HL-60/S4 treated with phorbol 12-myristate 13-acetate at 8.2 ng/mL for 4 days and 3 days (cell line): ENCODE measurements around the gene PCDHGA1.
"Not testable (repeated sequence)": the region's sequence is repeated elsewhere in the genome, so short reads cannot be mapped to it uniquely, and the experiment has no call there.

Experiments used
- in situ Hi-C: fragments of 300-500 bp; cut with MboI; formaldehyde crosslinking; loops from 2 replicates; pipeline ENCODE4 v1.15.0; 2022; ENCODE audit warnings: low sequenced_read_pairs

The PCDHGA1 gene

GRCh38 chr5:141330299-141331080 is at the start of gene PCDHGA1:
PCDHGA1 (plus strand) TSS chr5:141330514.
- in situ Hi-C loops, result no loop called here

GRCh38 chr5:141298376-141298775 is 31.9 kb upstream of the PCDHGA1 start:
- in situ Hi-C loops, result no loop called here

DNA sequence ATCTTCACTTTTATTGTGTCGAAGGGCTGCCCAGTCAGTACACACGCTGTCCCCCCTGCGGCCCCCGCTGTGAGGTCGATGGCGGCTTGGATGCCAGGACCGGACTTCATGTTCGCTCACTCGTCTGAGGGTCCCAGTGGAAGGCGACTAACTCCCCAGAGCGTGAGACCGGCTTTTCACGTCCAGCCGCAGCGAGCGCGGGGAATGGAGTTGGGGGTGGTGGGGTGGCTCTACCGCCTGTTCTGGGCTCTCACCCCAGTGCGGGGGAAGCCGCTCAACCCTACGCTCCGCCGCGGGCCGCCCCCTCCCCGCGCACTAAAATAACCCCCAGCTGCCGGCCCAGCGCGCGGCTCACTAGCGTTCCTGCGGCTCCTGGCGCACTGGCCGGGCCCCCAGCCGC is 26.6 kb upstream of the PCDHGA1 start, which contains the start of gene SLC25A2:
Gene SLC25A2, minus strand, starts transcription at position 294 of the 400 bp plus-strand sequence. Its CDS starts 184 bp downstream, at position 110.
- in situ Hi-C loops, result no loop called here

GRCh38 chr5:141306630-141307029 is 23.7 kb upstream of the PCDHGA1 start:
- in situ Hi-C loops, result no loop called here

DNA sequence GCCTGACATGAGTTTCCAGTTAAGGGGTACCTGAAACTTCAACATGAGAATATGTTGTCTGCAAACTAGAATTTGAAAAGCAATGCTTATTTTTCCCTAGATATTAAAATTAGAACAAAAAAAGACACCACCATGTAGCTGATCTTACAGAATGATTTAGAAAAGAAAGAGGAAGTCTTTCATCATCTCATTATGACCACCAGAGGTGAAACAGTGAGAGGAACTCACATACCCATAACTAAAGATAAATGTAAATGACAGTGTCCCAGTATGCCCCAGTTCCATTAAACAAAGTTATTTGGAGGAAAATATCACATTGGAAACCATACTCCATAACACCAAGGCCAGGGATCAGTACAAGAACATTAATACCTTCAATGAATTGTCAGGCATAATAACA is 16.6 kb upstream of the PCDHGA1 start:
- in situ Hi-C loops, result no loop called here

- in situ Hi-C loops, result not testable (repeated sequence)
Observed at GRCh38 chr5:141316963-141317362, 13.4 kb upstream of the PCDHGA1 start.

DNA sequence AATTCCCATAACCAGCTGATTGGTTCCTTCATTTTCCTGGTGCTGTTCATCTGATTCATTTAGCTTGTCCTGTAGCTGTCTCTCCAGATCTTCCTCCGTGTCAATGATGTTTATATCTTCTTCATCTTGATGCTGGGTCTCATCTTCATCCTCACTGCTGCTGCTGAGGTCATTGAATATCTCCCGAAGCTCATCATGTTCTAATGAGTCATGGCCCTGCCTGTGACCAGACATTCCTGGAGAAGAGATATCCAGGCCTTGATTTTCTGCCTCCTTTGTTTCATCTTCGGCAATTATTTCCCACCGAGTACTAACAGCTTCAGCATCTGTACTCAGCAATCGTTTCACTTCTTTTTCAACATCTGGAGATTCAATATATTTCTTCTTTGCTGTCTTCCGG is 11.1 kb upstream of the PCDHGA1 start:
- in situ Hi-C loops, result no loop called here

GRCh38 chr5:141319699-141320098 is 10.6 kb upstream of the PCDHGA1 start:
- in situ Hi-C loops, result no loop called here

DNA sequence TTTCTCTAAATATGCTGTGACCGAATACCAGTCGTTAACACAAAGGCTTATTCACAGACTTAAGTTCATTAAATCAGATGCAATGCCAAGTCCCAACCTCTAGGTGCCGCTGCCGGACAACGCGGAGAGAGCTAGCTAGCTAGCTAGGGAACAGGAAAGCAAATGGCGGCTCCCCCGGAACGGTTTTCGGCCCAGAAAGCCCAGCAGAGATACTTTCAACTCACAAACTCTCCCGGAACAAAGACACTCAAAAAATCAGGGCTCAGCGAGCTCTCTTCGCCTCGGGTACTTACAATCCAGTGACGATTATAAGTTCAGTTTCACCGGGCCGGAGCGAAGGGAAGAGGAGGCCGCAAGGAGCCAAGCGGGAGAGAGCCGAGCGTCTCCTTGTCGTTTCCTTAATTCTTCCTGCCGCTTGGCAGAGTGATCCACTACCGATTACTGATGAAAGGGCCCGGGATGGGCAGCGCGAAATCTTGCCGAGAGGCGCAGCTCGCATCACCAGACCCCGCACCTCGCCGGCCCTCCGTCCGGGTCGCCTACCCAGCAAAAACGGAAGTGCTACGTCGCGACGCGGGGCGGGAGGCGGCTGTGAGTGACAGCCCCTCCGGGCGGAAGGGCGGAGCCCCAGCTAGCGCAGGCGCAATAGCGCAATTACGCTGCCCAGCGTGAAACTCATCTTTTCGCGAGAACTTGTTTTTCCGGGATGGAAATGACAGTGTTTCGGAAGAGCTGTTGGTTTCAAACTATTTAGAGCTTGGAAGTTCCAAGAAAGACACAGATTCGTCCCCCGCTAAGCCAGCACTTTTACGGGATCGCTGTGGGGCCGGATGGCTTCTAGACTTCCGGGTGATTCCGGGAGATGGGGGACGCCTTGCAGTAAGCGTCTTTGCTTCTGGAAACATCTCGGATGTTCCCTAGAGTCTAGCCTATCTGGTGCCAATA is 9.8 kb upstream of the PCDHGA1 start, which contains the start of gene TAF7:
Gene TAF7, minus strand, starts transcription at position 560 of the 945 bp plus-strand sequence. CDS start 740 bp downstream, outside the sequence.
- in situ Hi-C loops, result no loop called here

DNA sequence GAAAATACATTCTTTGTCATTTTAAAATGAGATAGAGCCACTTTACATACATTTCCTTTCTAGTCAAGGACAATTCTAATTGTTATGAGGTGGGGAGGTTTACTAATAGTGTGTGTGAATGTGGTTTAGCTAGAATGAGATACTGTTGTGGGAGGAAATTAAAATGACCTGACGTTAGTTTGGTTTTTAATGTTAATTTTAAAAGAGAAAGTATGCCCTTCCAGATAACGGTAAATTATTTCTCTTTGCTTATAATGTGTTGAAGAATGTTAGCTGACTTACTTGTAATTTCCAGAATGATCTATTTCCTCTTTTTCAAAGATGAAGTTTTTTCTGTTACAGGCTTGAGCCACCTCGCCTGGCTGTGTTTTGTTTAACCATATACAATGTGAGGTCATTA is 8.1 kb upstream of the PCDHGA1 start:
- in situ Hi-C loops, result no loop called here

GRCh38 chr5:141326088-141326854 is 4.0 kb upstream of the PCDHGA1 start:
- in situ Hi-C loops, result no loop called here

GRCh38 chr5:141328231-141328630 is 2.1 kb upstream of the PCDHGA1 start:
- in situ Hi-C loops, result no loop called here

GRCh38 chr5:141332571-141332970 is 2.3 kb downstream of the PCDHGA1 start:
- in situ Hi-C loops, result not testable (repeated sequence)

GRCh38 chr5:141338538-141339306 is 8.4 kb downstream of the PCDHGA1 start, which contains the start of gene PCDHGA2:
PCDHGA2 (plus strand) TSS chr5:141338760.
- in situ Hi-C loops, result no loop called here

- in situ Hi-C loops, result not testable (repeated sequence)
Observed at GRCh38 chr5:141340781-141341354, 10.6 kb downstream of the PCDHGA1 start.

DNA sequence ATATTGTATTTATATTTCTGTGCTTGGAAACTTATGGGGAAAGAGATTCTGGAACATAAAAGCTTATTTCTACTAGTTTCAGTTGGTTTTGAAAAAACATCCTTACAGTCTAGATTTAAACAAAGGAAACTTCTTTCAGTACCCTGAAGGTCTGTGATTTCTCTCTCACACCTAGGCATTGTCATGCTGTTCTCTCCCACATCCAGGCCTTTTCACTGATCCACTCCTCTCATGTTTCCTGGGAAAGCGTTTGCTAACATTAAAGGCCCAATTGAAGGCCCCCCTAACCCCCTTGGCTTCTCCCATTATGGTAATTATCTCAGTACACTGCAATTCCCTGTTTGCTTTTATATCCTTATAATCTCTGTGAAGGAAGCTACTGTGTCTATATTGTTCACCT is 12.5 kb downstream of the PCDHGA1 start:
- in situ Hi-C loops, result no loop called here

DNA sequence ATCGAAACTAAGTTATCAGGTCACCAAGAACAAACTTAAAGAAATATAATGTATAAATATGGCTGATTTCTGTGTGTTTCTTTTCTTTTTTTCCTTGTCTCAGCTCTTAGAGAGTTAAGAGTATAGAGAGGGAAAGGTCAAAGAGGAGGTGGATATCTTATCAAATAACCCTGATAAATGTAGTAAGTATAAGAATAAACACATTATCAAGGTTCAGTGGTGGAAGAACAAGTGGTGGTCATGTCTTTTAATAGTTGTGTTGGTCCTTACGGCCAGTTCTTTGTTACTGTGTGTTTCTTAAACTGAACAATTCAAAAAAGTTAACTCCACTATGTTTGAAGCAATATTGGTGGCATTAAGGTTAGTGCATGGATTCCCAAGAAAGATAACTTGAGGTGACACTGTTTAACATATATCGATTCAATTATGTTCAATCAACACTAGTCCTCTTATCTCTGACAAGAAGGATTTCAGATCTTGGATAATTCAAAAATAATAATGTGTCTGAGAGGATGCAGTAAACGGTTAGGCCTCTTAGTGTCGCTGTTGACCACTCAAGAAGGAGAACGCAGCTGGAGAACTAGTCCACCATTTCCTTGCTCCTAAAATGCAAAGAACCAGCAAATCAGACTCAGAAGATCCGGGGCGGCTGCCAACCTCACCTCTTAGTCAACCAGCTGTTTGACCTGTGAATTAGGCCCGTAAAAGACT is 13.1 kb downstream of the PCDHGA1 start, which contains the start of gene PCDHGA3:
Gene PCDHGA3, plus strand, starts transcription at position 588 of the 711 bp plus-strand sequence. CDS start 205 bp downstream, outside the sequence.
- in situ Hi-C loops, result no loop called here

- in situ Hi-C loops, result no loop called here
Observed at GRCh38 chr5:141343953-141344463, 13.7 kb downstream of the PCDHGA1 start.

DNA sequence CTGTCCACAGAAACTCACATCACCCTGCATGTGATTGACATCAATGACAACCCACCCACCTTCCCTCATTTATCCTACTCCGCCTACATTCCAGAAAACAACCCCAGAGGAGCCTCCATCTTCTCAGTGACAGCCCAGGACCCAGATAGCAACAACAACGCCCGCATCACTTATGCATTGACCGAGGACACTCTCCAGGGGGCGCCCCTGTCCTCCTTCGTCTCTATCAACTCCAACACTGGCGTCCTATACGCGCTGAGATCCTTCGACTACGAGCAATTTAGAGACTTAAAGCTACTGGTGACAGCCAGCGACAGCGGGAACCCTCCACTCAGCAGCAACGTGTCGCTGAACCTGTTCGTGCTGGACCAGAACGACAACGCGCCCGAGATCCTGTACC is 15.0 kb downstream of the PCDHGA1 start:
- in situ Hi-C loops, result no loop called here
